NOMO-1 treated with DMSO at 0.1 percent for 48 hours (cell line): ENCODE measurements around the gene SAP30L.

Experiments used
- DNase-seq: peaks from one replicate; lab custom pipeline; 2025; ENCODE audit not compliant: unreplicated experiment; lab: John Stamatoyannopoulos, UW

SAP30L gene

GRCh38 chr5:154419236-154419635 lies 26.6 kb upstream of the SAP30L start:
- DNase-seq = no peak

GRCh38 chr5:154421868-154422267 lies 23.9 kb upstream of the SAP30L start:
- DNase-seq = no peak

- DNase-seq = no peak
These were observed 23.5 kb upstream of the SAP30L start for GRCh38 chr5:154422298-154422697.

- no peak for DNase-seq
These were observed 17.6 kb upstream of the SAP30L start for GRCh38 chr5:154428208-154428607.

- DNase-seq = no peak
These were observed 16.5 kb upstream of the SAP30L start for GRCh38 chr5:154429341-154429740.

- DNase-seq = no peak
These were observed 15.3 kb upstream of the SAP30L start for GRCh38 chr5:154430466-154430865.

GRCh38 chr5:154430961-154431630 lies 14.7 kb upstream of the SAP30L start:
- no peak for DNase-seq

- DNase-seq = no peak
These were observed 10.6 kb upstream of the SAP30L start for GRCh38 chr5:154435226-154435625.

GRCh38 chr5:154437281-154437965 lies 8.4 kb upstream of the SAP30L start:
- no peak for DNase-seq

- DNase-seq = no peak
These were observed 5.3 kb upstream of the SAP30L start for GRCh38 chr5:154440540-154440939.

- DNase-seq = peak; percentile 32
These were observed 3.0 kb upstream of the SAP30L start for GRCh38 chr5:154442801-154443200.

GRCh38 chr5:154444556-154445421 lies 1.0 kb upstream of the SAP30L start:
- peak; percentile 11 for DNase-seq

- peak; percentile 11 for DNase-seq
These were observed 645 bp downstream of the SAP30L start for GRCh38 chr5:154446195-154447088.

GRCh38 chr5:154447089-154447725 lies 1.4 kb downstream of the SAP30L start:
- DNase-seq = no peak

GRCh38 chr5:154449786-154450185 lies 4.0 kb downstream of the SAP30L start:
- no peak for DNase-seq

GRCh38 chr5:154451957-154452356 lies 6.2 kb downstream of the SAP30L start:
- no peak for DNase-seq

GRCh38 chr5:154455585-154455984 lies 9.8 kb downstream of the SAP30L start:
- DNase-seq = no peak

GRCh38 chr5:154456540-154456939 lies 10.7 kb downstream of the SAP30L start:
- no peak for DNase-seq

- no peak for DNase-seq
These were observed 13.2 kb downstream of the SAP30L start for GRCh38 chr5:154459015-154459414.

- no peak for DNase-seq
These were observed 14.4 kb downstream of the SAP30L start for GRCh38 chr5:154460172-154460571.
